NCI-H748 treated with DMSO at 0.1 percent for 48 hours (cell line): ENCODE results near the gene SYNGAP1.

Experiments used
- DNase-seq: peaks from one replicate; lab custom pipeline; 2025; lab: John Stamatoyannopoulos, UW

Gene SYNGAP1

DNA sequence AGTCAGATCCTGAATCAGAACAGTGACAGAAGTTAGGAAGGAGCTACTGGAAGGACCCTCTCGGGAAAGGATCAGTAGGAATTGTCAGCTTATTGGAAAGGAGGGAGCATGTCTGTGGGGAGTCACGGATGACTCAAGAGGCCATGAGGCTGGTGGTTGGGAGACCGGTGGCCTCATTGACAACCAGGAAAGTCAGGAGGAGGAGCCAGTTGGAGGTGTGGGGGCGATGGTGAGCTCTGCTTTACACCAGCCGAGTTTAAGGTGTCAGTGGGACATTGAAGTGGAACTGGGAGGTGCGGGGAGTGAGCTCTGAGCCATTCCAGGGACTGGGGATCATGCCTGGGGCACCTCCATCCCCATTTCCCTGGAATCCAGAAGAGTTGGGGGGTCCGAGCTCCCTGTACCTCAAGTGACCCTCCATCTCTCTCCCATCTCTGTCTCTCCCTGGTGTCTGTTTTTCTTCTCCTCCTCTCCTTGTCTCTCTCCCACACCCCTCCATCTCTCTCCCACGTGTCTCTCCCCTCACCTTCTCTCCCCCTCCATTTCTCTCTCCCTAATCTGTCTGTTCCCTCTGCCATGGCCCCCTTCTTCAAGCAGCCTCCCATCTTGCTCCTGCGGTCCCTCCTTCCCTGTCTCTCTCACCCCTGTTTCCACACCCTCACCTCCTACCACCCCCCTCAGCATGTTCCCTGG lies 20.2 kb downstream of the SYNGAP1 start:
- no peak for DNase-seq

DNA sequence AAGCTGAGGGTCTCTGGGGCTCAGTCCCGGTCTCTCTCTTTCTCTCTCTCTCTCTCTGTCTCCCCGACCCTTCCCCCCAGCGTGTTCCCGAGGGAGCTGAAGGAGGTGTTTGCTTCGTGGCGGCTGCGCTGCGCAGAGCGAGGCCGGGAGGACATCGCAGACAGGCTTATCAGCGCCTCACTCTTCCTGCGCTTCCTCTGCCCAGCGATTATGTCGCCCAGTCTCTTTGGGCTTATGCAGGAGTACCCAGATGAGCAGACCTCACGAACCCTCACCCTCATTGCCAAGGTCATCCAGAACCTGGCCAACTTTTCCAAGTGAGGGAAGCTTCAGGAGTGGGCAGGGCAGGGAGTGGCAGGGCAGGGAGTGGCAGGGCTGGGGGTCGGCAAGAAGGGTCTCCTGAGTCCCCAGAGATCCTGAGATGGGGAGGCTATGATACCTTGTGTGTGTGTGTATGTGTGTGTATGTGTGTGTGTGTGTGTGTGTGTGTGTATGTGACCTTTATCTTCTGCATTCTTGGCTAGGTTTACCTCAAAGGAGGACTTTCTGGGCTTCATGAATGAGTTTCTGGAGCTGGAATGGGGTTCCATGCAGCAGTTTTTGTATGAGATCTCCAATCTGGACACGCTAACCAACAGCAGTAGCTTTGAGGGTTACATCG lies 20.9 kb downstream of the SYNGAP1 start:
- no peak for DNase-seq

DNA sequence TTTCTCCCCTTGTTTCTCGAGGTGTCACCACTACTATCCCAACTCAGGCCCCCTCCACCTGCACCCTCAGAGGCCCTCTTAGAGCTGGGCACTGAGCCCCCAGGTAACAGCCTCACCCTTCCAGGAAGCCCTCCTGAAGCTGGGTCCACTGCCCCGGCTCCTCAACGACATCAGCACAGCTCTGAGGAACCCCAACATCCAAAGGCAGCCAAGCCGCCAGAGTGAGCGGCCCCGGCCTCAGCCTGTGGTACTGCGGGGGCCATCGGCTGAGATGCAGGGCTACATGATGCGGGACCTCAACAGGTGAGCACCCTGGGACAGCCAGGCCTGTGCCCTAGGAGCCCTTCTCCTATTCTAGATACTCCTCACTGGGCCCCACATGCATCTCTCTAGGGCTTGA lies 21.6 kb downstream of the SYNGAP1 start:
- no peak for DNase-seq

DNA sequence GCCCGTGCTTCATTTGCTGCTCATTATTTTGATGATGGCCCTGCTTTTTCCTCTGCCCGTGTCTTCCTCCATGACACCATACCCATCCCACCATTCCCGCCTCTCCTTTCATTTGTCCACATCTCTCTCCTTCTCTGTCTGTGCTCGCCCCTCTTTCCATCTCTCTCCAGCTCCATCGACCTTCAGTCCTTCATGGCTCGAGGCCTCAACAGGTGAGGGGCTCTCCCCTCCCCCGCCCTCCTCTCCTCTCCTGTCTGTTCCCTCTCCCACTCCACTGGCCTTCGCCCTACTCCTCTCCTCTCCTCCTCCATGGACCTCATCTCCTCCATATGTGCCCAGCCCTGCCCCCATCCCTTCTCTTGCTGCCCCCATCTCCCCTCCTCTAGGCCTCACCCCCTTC lies 22.4 kb downstream of the SYNGAP1 start:
- no peak for DNase-seq

DNA sequence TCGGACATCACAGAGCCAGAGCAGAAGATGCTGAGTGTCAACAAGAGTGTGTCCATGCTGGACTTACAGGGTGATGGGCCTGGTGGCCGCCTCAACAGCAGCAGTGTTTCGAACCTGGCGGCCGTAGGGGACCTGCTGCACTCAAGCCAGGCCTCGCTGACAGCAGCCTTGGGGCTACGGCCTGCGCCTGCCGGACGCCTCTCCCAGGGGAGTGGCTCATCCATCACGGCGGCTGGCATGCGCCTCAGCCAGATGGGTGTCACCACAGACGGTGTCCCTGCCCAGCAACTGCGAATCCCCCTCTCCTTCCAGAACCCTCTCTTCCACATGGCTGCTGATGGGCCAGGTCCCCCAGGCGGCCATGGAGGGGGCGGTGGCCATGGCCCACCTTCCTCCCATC lies 23.2 kb downstream of the SYNGAP1 start:
- no peak for DNase-seq

DNA sequence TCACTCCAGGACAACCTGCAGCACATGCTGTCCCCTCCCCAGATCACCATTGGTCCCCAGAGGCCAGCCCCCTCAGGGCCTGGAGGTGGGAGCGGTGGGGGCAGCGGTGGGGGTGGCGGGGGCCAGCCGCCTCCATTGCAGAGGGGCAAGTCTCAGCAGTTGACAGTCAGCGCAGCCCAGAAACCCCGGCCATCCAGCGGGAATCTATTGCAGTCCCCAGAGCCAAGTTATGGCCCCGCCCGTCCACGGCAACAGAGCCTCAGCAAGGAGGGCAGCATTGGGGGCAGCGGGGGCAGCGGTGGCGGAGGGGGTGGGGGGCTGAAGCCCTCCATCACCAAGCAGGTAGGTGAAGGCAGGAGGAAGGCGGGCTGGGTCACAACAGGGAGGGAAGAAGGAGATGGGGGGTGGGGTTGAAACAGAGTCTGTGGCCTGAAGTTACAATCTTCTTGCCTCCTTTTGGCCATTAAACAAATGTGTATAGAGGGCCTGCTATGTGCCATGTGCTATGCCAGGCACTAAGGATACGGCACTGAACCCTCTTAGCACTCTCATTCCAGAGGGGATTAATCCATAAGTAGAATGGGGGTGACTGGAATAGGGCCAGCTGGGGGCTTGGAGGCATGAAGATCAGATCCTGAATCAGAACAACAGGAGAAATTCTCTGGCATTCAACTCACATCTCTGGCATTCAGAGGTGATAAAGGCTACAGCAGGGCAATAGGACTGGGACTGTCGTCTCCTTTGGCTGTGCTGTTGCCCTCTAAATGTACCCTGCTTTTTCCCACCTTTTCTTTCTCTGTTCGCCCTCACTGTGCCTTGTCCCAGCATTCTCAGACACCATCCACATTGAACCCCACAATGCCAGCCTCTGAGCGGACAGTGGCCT lies 24.0 kb downstream of the SYNGAP1 start:
- no peak for DNase-seq

DNA sequence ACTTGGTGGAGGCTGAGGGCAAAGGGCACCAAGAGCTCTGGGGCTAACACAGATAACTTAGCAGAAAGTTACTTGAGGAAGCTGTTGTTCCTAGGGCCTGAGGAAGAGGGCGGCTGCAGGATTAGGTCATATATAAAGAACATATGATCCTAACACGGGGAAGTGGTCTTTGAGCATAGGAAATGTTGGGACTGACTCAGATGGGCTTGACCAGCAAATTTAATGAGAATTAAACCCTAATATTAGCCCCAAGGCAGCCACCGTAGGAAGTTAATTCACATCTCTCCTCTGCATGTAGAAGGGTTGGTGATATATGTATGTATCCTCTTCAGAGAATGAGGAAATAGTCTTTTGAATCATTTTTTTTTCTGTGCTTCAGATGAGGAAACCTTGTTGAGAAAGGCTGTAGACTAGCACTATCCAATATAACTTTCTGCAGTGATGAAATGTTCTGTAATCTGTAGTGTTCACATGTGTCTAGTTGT lies 25.3 kb downstream of the SYNGAP1 start:
- DNase-seq = no peak

DNA sequence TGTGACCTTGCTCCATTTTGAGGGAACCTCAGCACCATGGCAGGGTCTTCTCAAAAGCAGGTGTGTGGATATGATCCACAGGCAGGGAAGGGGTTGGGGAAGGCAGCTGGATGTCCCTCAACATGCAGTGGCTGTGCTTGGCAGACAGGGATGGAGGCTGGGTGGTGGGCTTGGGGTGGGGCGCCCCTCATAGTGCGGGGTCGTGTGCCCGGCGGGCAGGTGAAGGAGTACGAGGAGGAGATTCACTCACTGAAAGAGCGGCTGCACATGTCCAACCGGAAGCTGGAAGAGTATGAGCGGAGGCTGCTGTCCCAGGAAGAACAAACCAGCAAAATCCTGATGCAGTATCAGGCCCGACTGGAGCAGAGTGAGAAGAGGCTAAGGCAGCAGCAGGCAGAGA lies 26.5 kb downstream of the SYNGAP1 start:
- no peak for DNase-seq

DNA sequence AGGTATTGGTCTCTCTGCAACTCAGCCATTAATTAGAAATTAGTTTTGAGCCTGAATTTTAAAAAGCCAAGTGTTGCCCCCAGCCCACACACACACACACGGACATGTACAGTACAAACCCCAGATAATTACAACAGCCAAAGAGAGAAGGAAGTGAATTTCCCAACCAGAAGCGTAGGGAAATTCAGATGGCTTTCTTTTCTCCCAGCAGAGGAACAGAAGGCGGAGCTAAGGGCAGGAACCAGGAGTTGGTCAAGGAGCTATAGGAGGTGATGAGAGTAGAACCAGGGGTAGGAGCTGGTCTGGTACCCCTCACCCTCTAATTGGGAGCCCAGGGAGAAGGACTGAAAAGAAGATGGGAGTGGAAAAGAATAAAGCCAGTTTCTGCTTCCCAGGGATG lies 30.6 kb downstream of the SYNGAP1 start:
- no peak for DNase-seq

DNA sequence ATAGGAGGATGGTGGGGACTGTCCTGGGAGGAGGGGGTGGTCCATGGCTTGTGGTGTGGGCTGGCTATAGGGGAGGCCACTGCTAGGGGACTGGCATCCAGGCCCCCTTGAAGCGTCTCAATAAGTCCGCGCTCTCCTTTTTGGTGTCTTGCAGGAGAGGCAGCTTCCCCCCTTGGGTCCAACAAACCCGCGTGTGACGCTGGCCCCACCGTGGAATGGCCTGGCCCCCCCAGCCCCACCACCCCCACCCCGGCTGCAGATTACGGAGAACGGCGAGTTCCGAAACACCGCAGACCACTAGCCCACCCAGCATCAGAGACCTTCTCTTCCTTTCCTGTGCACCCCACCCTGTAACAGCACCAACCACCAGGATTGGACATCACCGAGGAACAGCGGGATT lies 31.7 kb downstream of the SYNGAP1 start:
- DNase-seq = no peak

DNA sequence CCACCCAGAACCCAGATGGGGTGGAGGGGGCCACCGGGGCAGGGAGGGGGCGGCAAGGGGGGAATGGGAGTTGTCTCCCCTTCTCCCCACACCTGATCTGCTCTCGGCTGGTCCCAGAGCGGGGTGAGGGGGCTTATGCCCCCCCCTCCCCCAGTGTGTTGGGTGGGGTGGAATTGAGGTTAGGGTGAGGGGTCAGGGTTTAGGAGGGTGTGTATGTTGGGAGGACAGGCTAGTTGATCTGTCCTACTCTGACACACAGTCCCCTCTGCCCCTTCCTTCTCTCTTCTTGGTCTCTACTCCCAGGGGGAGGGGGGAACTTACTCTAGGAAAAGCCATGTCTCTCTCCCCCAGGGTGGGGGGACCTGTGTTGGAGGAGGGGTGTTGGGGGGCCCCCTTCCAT lies 32.6 kb downstream of the SYNGAP1 start:
- no peak for DNase-seq

DNA sequence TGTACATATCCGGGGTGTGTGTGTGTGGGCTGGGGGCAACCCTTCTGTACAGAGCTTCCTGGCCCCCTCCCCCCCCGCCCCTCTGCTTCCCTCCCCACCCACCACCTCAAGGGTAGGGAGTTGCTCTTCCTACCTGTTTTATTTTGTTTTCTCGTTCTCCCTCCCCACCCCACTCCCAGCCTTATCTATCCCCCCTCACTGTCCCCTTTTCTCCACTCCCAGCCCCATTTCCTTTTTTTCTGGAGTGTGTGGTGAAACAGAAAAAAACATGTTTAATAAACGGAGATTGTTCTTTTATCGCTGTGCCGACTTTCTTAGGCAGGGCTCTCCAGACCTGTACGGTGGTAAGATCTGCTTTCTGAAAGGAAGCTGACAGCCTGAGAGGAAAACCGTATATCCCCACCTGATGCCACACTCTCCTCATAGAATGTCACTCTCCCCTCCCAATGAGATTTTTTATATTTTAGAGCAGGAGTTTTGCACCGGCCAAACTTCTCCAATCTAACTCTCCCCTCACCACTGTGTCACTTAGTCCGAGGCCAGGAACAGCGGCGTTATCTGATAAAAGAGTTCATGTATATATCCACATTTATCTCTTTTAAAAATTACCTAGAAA lies 33.6 kb downstream of the SYNGAP1 start:
- DNase-seq = no peak

DNA sequence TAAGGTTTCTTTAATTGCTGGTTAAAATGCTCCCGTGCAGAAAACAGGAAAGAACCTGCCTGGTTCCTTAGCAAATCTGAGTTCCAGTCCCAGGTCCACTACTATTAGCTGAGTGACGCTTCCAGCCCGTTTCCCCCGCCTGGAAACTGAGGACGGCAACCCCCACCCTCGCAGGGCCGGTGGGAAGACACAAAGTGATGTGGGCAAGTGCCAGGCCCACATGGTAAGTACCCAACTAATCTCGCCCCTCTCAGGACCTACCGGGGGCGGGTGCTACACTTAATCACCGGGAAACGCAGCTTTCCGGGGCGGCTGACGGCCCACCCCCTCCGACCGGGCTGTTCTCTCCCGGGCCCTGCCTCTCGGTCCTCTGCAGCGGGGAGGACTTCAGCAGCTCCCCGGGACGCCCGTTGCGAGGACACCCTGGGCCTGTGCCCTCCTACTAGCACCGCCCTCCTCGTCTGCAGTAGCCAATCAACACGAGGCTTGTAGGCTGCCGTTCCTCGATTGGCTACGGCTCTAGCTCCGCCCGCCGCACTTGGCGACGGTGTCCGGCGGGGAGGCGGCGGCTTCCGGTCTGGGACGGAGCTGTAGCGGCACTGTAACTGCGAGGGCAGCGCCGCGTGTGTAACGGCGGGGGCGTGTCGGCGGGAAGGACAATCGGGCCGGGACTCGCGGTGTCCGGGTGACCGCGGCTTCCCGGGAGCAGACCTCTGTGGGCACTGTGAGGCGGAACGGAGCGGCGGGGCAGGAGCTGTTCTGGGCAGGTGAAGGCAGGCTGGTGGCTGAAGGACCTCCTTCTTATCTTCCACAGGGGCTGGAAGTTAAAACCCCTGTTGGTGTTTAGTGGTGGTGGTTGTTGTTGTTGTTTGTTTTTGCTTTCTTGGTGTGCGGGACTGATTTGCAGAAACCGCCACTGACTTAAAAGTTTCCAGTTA lies 34.4 kb downstream of the SYNGAP1 start, which contains the start of gene ZBTB9:
Gene ZBTB9, plus strand, starts transcription at position 568 of the 938 bp plus-strand sequence. CDS start 525 bp downstream, outside the sequence.
- DNase-seq = peak; percentile 98

DNA sequence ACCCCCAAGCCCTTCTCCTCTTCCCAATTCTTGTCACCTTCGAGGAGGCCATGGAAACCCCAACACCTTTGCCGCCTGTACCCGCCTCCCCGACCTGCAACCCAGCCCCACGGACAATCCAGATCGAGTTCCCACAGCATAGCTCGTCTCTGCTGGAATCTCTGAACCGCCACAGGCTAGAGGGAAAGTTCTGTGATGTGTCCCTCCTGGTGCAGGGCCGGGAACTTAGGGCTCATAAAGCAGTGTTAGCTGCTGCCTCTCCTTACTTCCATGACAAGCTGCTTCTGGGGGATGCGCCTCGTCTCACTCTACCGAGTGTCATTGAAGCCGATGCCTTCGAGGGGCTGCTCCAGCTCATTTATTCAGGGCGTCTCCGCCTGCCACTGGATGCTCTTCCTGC lies 35.2 kb downstream of the SYNGAP1 start:
- DNase-seq = no peak

DNA sequence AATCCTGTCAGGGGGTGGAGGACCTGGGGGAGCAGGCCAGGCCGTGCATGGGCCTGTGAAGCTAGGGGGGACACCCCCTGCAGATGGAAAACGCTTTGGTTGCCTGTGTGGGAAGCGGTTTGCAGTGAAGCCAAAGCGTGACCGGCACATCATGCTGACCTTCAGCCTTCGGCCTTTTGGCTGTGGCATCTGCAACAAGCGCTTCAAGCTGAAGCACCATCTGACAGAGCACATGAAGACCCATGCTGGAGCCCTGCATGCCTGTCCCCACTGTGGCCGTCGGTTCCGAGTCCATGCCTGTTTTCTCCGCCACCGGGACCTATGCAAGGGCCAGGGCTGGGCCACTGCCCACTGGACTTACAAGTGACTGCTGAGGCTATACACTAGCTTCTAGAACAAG lies 36.3 kb downstream of the SYNGAP1 start:
- no peak for DNase-seq

DNA sequence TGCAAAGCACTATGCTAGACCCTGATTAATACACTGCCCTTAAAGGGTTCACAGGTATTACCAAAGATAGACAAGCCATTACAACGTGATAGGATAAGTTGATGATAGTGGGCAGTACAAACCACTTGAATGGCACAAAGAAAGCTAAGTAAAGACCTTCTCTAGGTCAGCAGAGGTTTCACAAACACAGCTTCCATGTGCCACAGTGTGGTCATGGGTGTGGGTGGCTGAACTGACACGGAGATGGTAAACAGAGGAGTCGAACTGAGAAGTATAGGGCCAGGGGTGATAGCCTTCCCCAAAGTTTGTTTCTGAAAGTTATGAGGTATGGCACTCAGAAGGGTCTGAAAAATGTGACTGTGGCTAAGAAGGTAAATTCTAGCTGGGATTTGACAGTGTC lies 38.8 kb downstream of the SYNGAP1 start:
- DNase-seq = no peak

DNA sequence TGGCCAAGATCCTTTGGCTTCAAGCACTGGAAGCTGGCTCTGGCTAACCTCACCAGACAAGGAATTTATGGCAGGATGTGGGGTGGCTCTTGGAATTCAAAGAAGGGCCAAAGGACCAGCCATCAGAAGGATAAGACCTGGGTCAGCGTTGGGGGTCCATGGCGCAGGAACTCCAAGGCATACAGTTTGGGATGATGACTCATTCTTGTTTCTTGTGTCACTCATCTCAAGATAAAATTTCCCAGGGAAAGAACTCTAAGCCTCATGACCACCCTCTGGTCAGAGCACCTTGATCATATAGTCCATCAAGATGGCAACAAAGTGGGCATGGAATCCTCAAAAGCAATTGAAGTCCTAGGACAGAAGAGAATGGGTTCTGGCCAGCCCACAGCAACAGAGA lies 39.4 kb downstream of the SYNGAP1 start:
- no peak for DNase-seq

DNA sequence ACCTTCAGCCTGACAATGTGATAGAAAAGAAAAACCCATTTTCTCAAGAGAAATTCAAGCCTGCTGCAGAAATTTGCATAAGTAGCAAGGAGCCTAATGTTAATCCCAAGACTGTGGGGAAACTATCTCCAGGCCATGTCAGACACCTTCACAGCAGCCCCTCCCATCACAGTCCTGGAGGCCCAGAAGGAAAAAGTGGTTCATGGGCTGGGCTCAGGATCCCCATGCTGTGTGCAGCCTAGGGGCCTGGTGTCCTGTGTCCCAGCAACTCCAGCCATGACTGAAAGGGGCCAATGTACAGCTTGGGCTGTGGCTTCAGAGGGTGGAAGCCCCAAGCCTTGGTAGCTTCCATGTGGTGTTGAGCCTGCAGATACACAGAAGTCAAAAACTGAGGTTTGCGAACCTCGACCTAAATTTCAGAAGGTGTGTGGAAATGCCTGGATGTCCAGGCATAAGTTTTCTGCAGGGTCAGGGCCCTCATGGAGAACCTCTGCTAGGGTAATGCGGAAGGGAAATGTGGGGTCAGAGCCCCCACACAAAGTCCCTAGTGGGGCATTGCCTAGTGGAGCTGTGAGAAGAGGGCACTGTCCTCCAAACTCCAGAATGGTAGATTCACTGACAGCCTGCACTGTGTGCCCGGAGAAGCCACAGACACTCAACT lies 46.3 kb downstream of the SYNGAP1 start:
- DNase-seq = no peak

DNA sequence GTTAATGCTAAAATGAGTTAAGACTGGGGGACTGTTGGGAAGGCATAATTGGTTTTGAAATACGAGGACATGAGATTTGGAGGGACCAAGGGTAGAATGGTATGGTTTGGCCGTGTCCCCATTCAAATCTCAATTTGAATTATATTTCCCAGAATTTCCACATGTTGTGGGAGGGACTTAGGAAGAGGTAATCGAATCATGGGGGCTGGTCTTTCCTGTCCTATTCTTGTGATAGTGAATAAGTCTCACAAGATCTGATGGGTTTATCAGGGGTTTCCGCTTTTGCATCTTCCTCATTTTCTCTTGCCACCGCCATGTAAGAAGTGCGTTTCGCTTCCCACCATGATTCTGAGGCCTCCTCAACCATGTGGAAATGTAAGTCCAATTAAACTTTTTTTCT lies 47.2 kb downstream of the SYNGAP1 start:
- DNase-seq = no peak

DNA sequence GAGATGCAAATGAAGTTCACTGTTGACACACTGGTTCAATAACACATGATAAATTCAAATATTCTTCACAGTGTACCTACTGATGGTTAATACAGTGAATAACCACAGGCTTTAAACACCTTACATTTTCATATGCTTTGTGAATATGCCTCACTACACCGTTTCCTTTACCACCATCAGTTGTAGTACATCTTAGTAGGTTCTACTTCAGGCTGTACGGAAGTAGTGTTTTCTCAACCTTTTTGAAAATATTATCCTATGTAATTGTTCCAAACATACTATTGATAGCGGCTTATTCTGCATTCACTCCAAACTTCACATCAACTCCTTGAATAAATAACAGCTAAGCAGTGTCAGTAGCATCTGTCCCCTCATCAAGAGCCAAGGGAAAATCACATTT lies 49.8 kb downstream of the SYNGAP1 start:
- DNase-seq = no peak

DNA sequence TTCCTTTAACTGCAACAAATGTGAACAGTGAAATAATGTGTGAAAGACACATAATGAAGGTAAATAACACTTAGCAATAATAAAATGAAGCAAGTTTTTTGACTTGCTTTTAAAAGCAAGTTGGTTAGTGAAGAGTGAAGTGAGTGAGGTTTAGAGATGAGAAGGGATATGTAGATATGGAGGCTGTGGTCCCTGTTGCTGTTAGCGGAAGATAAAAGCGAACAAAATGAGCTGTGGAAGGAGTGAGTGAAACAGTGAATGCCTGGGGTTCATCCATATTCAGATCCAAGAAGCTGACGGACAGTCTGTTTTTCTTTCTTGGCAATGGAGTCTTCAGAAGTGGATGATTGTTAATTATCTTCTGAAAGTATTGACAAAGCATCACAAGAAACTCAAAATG lies 58.0 kb downstream of the SYNGAP1 start:
- no peak for DNase-seq
